ENCODE measurements around the gene OR2H1.
"Not testable (repeated sequence)": the region's sequence is repeated elsewhere in the genome, so short reads cannot be mapped to it uniquely, and the experiment has no call there.

OR2H1 gene

DNA sequence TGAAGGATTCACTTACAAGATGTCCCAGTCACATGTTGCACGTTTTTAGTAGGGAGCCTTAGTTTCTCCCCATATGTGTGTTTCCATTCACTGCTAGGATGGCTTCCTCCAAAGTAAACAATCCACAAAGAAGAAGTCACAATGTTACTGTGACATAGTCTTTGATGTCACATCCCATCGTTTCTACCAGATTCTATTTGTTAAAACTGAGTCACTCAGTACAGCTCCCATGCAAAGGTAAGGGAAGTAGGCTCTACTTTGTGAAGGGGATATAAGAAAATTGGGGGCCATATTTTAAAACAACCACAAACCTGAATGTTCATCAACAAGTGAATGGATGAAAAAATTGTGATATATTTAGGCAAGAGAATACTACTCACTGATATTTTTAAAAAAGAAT, at the start of gene OR2H1, which contains the start of gene OR11A1:
TSS of gene OR2H1 (plus strand) at position 185 of the 400 bp plus-strand sequence. CDS start 4,615 bp downstream, outside the sequence.
TSS of gene OR11A1 (minus strand) at position 101 of the 400 bp plus-strand sequence. CDS start 29,430 bp downstream, outside the sequence.
- no peak for DNase-seq

DNA sequence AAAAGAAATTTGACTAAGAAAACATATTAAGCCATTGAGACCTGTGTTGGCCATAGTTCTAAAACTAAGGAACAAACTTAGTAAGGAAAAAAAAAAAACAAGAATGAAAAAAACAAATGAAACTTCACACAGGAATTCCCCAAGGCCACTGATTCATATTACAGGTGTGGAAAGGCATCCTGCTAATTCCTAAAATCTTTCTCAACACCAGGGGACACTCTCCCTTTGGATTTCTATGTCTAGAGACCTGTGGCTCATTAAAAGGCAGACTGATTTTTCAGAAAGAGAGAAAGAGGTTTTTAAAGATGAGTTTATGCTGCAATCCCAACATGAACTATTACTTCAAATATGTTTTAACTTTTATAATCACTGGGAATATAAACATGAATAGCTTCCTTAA, 42.4 kb upstream of the OR2H1 start, which contains the start of gene OR12D1:
TSS of gene OR12D1 (plus strand) at position 341 of the 400 bp plus-strand sequence.
- DNase-seq = no peak

GRCh38 chr6:29419516-29419915, 37.4 kb upstream of the OR2H1 start:
- DNase-seq = peak; percentile 7

- DNase-seq = no peak
Measured at GRCh38 chr6:29424168-29424567, 32.8 kb upstream of the OR2H1 start.

GRCh38 chr6:29424575-29424974, 32.4 kb upstream of the OR2H1 start:
- no peak for DNase-seq

- no peak for DNase-seq
Measured at GRCh38 chr6:29425075-29425474, 31.9 kb upstream of the OR2H1 start.

DNA sequence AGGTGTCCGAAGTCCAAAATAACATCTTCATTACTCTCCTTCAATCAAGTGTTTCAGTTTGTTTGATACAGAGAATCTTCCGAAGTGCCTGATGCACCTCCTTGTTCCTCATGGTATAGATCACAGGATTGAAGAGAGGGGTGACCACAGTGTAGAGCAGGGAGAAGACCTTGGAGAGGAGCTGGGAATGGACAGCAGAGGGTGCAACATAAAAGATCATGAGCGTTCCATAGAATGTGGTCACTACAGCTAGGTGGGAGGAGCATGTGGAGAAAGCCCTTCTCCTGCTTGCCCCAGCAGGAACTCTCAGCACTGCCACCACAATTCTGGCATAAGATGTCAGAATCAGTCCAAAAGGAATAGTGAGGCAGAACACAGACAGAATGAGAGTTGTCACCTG, 30.3 kb upstream of the OR2H1 start:
- no peak for DNase-seq

GRCh38 chr6:29436730-29437129, 20.2 kb upstream of the OR2H1 start:
- not testable (repeated sequence) for DNase-seq

GRCh38 chr6:29439006-29439405, 17.9 kb upstream of the OR2H1 start, which contains the start of gene OR10C1:
Gene OR10C1 (plus strand): TSS chr6:29439306. CDS start chr6:29440016, 710 bp downstream.
- no peak for DNase-seq

GRCh38 chr6:29442719-29443118, 14.2 kb upstream of the OR2H1 start:
- DNase-seq = no peak

- DNase-seq = not testable (repeated sequence)
Measured at GRCh38 chr6:29444031-29444430, 12.9 kb upstream of the OR2H1 start.

DNA sequence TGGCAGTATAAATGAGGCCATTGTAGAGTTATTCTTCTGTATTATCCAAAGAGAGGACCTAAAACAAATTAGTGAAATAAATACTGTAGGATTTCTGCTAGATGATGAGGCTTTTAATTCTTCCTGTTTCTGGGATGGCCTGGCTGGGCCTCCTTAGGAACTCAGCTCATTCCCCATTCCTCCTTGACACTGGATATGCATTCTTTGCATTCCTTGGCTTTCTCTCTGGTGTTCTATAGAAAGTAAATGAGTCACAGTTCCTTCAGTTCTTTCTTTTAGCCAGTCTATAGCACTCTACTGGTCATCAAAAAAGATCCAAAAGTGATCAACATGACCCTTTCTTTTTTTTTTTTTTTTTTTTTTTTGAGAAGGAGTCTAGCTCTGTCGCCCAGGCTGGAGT, 9.3 kb upstream of the OR2H1 start:
- peak; percentile 11 for DNase-seq

- DNase-seq = peak; percentile 21
Measured at GRCh38 chr6:29451471-29452193, 5.3 kb upstream of the OR2H1 start.

- DNase-seq = no peak
Measured at GRCh38 chr6:29461021-29461814, 4.3 kb downstream of the OR2H1 start.

DNA sequence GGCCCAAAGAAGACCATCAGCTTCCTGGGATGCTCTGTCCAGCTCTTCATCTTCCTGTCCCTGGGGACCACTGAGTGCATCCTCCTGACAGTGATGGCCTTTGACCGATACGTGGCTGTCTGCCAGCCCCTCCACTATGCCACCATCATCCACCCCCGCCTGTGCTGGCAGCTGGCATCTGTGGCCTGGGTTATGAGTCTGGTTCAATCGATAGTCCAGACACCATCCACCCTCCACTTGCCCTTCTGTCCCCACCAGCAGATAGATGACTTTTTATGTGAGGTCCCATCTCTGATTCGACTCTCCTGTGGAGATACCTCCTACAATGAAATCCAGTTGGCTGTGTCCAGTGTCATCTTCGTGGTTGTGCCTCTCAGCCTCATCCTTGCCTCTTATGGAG, 5.1 kb downstream of the OR2H1 start:
- no peak for DNase-seq

DNA sequence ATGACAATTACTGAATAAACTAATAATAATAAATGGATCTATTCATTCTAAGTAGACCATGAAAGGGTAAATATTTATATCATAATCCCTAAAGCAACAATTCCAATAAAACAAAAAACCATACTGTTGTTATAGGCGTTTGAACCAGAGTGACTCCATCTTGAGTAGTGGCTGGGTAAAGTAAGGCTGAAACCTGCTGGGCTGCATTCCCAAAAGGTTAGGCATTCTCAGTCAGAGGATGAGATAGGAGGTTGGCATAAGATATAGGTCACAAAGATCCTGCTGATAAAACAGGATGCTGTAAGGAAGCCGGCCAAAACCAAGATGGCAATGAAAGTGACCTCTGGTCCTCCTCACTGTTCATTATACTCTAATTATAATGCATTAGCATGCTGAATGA, 8.3 kb downstream of the OR2H1 start:
- DNase-seq = no peak

- no peak for DNase-seq
Measured at GRCh38 chr6:29465801-29466200, 8.8 kb downstream of the OR2H1 start.

DNA sequence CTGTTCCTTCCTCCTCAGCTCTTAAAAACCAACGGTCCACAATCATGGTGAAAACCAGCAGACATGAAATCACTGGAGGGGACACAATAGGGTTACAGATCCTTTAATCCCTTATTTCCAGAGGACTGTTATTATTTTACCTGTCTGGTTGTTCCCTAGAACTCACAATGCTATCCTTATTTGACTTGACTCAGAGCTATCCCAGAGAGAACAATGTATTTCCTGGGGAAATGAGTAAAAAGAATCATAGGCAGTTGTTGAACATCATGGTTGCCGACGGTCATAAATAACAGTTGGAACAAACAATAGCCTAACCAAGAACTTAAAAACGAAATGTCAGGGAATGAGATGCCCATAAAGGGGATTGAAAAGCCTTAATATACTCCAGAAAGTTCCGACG, 9.3 kb downstream of the OR2H1 start:
- DNase-seq = no peak

GRCh38 chr6:29474996-29475395, 18.0 kb downstream of the OR2H1 start:
- no peak for DNase-seq

- DNase-seq = no peak
Measured at GRCh38 chr6:29477923-29478450, 21.0 kb downstream of the OR2H1 start.

DNA sequence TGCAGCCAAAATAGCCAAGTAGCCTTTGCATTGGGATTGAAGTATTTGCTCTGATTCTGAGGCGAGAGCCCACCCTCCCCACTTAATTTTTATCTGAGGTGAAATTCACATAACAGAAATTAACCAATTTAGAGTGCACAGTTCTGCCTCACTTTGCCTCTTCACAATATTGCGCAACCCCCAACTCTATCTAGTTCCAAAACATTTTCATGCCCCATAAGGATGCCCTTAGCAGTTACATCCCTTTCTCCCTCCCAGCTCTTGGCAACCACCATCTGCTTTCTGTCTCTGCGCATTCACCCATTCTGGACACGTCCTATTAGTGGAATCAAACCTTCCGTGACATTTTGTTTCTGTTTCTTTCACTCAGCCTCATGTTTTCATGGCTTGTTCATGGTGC, 21.8 kb downstream of the OR2H1 start:
- no peak for DNase-seq

DNA sequence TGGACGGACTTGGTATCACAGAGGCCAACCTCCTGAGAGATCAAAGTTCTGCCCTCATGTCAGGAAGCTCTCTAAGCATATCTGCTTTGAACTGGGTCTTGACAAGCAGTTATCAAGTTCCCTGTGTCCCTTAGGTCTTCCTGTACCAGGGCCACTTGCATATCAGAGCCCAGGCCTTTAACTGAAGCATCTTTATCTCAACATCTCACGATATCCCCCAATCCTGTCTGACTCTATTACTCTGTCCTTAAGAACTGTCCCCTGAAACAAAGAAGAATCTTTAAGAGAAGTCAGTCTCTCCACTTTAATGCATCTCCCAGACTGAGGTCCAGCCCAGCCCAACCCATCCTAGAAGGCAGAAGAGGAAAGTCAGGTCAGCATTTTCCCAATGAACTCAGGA, 22.6 kb downstream of the OR2H1 start:
- DNase-seq = no peak

- DNase-seq = no peak
Measured at GRCh38 chr6:29483186-29483585, 26.2 kb downstream of the OR2H1 start.

- no peak for DNase-seq
Measured at GRCh38 chr6:29483735-29484134, 26.8 kb downstream of the OR2H1 start.
